Type B pancreatic cell (in vitro differentiated cells): ENCODE results near the gene KNTC1. TPM values are rescaled to one million over a fixed set of nuclear protein-coding genes. Genes with fewer than 3 reads are reported as not detected.
"Not testable (repeated sequence)": the region's sequence is repeated elsewhere in the genome, so short reads cannot be mapped to it uniquely, and the experiment has no call there.

Experiments used
- DNase-seq: peaks from one replicate; pipeline ENCODE4 v3.0.0; 2021; ENCODE audit warnings: mixed read lengths; ENCODE audit not compliant: unreplicated experiment; ENCODE audit errors: extremely low spot score
- H3K27ac Mint-ChIP-seq: 2 replicates; pipeline ENCODE4 v1.8.0; 2021; ENCODE audit warnings: mild to moderate bottlenecking, mixed read lengths
- H3K27me3 Mint-ChIP-seq: 2 replicates; pipeline ENCODE4 v1.8.0; 2021; ENCODE audit warnings: mixed read lengths
- H3K36me3 Mint-ChIP-seq: 2 replicates; pipeline ENCODE4 v1.8.0; 2021; ENCODE audit warnings: mixed read lengths
- H3K4me1 Mint-ChIP-seq: one replicate; pipeline ENCODE4 v1.8.0; 2021; ENCODE audit warnings: mixed read lengths; ENCODE audit not compliant: unreplicated experiment
- H3K4me3 Mint-ChIP-seq: 2 replicates; pipeline ENCODE4 v1.8.0; 2021; ENCODE audit warnings: mild to moderate bottlenecking, mixed read lengths
- H3K9me3 Mint-ChIP-seq: 2 replicates; pipeline ENCODE4 v1.8.0; 2021; ENCODE audit warnings: mixed read lengths
- long read RNA-seq: library from polyadenylated mRNA; unstranded; transcript quantifications from one replicate; pipeline ENCODE4 v2.0.0, GENCODE V29; 2020
- total RNA-seq: library from RNA; stranded (reverse); gene quantifications from 2 replicates; pipeline ENCODE4 v1.2.1, GENCODE V29; 2021; ENCODE audit warnings: low replicate concordance
- TF ChIP-seq, protein P1 (sequence below): fragments of 200-600 bp; sonication (generic); conservative IDR thresholded peaks from 2 replicates; pipeline ENCODE4 v1.5.0; 2021; ENCODE audit warnings: antibody characterized with exemption, mild to moderate bottlenecking

Gene KNTC1, protein sequence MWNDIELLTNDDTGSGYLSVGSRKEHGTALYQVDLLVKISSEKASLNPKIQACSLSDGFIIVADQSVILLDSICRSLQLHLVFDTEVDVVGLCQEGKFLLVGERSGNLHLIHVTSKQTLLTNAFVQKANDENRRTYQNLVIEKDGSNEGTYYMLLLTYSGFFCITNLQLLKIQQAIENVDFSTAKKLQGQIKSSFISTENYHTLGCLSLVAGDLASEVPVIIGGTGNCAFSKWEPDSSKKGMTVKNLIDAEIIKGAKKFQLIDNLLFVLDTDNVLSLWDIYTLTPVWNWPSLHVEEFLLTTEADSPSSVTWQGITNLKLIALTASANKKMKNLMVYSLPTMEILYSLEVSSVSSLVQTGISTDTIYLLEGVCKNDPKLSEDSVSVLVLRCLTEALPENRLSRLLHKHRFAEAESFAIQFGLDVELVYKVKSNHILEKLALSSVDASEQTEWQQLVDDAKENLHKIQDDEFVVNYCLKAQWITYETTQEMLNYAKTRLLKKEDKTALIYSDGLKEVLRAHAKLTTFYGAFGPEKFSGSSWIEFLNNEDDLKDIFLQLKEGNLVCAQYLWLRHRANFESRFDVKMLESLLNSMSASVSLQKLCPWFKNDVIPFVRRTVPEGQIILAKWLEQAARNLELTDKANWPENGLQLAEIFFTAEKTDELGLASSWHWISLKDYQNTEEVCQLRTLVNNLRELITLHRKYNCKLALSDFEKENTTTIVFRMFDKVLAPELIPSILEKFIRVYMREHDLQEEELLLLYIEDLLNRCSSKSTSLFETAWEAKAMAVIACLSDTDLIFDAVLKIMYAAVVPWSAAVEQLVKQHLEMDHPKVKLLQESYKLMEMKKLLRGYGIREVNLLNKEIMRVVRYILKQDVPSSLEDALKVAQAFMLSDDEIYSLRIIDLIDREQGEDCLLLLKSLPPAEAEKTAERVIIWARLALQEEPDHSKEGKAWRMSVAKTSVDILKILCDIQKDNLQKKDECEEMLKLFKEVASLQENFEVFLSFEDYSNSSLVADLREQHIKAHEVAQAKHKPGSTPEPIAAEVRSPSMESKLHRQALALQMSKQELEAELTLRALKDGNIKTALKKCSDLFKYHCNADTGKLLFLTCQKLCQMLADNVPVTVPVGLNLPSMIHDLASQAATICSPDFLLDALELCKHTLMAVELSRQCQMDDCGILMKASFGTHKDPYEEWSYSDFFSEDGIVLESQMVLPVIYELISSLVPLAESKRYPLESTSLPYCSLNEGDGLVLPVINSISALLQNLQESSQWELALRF (N-terminal part only)
- 31.6 and 74.8 TPM in 2 replicates for total RNA-seq
- long read RNA-seq, partial matches to known transcripts: 17 of 23 reads
- long read RNA-seq, other reads (novel, unspliced or antisense): 6 of 23 reads

- Mint-ChIP-seq H3K4me3 (no peak within 1 kb of the TSS), H3K27ac (no peak within 1 kb of the TSS), H3K36me3 (peaks cover 19% of the 10 kb centered on the region), H3K9me3 (no peaks in the 10 kb centered on the region), H3K4me1 (peaks cover 24% of the 10 kb centered on the region), H3K27me3 (no peaks in the 10 kb centered on the region)
- DNase-seq: peak; percentile 94
- TF ChIP-seq, protein P1, sequence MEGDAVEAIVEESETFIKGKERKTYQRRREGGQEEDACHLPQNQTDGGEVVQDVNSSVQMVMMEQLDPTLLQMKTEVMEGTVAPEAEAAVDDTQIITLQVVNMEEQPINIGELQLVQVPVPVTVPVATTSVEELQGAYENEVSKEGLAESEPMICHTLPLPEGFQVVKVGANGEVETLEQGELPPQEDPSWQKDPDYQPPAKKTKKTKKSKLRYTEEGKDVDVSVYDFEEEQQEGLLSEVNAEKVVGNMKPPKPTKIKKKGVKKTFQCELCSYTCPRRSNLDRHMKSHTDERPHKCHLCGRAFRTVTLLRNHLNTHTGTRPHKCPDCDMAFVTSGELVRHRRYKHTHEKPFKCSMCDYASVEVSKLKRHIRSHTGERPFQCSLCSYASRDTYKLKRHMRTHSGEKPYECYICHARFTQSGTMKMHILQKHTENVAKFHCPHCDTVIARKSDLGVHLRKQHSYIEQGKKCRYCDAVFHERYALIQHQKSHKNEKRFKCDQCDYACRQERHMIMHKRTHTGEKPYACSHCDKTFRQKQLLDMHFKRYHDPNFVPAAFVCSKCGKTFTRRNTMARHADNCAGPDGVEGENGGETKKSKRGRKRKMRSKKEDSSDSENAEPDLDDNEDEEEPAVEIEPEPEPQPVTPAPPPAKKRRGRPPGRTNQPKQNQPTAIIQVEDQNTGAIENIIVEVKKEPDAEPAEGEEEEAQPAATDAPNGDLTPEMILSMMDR: no peak
Measured at GRCh38 chr12:122526683-122527477, at the start of gene KNTC1, which contains the start of gene RSRC2. KNTC1 (plus strand) TSS chr12:122527249; CDS start chr12:122530064, 2,815 bp downstream. RSRC2 (minus strand) TSS chr12:122526936; CDS start chr12:122526853, 83 bp downstream.

DNA sequence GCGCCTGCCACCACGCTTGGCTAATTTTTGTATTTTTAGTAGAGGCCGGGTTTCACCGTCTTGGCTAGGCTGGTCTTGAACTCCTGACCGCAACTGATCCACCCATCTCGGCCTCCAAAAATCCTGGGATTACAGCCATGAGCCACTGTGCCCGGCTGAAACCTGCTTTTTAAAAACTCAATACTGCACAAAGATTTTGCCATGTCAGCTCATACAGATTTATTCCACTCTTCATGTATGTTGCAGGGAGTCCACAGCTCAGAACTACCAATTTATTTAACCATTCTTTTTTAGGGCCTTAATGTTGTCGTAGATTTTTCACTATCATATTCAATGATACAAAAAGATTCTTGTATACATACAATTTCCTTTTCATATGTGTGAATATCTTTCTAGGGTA, 46.3 kb upstream of the KNTC1 start:
- Mint-ChIP-seq H3K4me1 (no peaks in the 10 kb centered on the region), H3K36me3 (peaks cover 42% of the 10 kb centered on the region), H3K4me3 (no peak overlapping the region), H3K27ac (no peak overlapping the region), H3K27me3 (no peaks in the 10 kb centered on the region), H3K9me3 (no peaks in the 10 kb centered on the region)
- TF ChIP-seq, protein P1: no peak
- DNase-seq: no peak

GRCh38 chr12:122481861-122482260, 45.2 kb upstream of the KNTC1 start:
- Mint-ChIP-seq H3K27me3 (no peaks in the 10 kb centered on the region), H3K4me1 (no peaks in the 10 kb centered on the region), H3K27ac (no peak overlapping the region), H3K4me3 (no peak overlapping the region), H3K36me3 (peaks cover 39% of the 10 kb centered on the region), H3K9me3 (no peaks in the 10 kb centered on the region)
- no peak for DNase-seq
- TF ChIP-seq, protein P1: no peak

DNA sequence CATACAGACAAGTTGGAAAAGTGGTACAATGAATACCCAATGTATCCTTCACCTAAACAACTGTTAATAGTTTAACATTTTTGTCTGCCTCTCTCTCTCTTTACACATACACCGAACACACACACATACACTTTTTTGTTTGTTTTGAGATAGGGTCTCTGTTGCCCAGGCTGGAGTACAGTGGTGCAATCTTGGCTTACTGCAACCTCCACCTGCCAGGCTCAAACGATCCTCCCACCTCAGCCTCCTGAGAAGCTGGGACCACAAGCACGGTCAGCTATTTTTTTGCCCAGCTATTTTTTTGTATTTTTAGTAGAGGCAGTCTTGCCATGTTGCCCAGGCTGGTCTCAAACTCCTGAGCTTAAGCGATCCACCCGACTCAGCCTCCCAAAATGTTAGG, 43.1 kb upstream of the KNTC1 start:
- H3K36me3 Mint-ChIP-seq: peaks cover 34% of the 10 kb centered on the region
- no peak overlapping the region for H3K4me3 Mint-ChIP-seq
- no peaks in the 10 kb centered on the region for H3K27me3 Mint-ChIP-seq
- H3K27ac Mint-ChIP-seq: peak overlapping the region; percentile 8
- TF ChIP-seq, protein P1: no peak
- DNase-seq: peak; percentile 20
- no peaks in the 10 kb centered on the region for H3K4me1 Mint-ChIP-seq
- no peaks in the 10 kb centered on the region for H3K9me3 Mint-ChIP-seq

- H3K9me3 Mint-ChIP-seq, H3K27ac Mint-ChIP-seq, H3K27me3 Mint-ChIP-seq, H3K4me3 Mint-ChIP-seq, H3K4me1 Mint-ChIP-seq: not testable (repeated sequence)
- peak; percentile 6 for DNase-seq
- peaks cover 38% of the 10 kb centered on the region for H3K36me3 Mint-ChIP-seq
Measured at GRCh38 chr12:122484385-122484784, 42.7 kb upstream of the KNTC1 start.

DNA sequence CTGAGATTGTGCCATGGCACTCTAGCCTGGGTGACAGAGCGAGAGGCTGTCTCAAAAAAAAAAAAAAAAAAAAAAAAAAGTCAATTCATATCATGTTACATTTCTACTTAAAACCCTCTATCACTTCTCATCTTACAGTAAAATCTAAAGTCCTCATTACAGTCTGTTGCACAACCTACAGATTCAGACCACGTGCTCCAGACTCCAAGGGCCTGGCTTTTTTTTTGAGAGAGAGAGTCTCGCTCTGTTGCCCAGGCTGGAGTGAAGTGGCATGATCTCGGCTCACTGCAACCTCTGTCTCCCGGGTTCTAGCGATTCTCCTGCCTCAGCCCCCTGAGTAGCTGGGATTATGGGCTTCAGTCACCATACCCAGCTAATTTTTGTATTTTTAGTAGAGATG, 40.7 kb upstream of the KNTC1 start:
- not testable (repeated sequence) for H3K4me1 Mint-ChIP-seq, H3K27ac Mint-ChIP-seq
- peaks cover 28% of the 10 kb centered on the region for H3K36me3 Mint-ChIP-seq

More for the DNA sequence above, 40.7 kb upstream of the KNTC1 start:
- not testable (repeated sequence) for H3K9me3 Mint-ChIP-seq, H3K4me3 Mint-ChIP-seq, H3K27me3 Mint-ChIP-seq, DNase-seq
